Activated T-helper 1 cell treated with anti-CD3 and anti-CD28 coated beads, Interleukin-12 subunit alpha, Interleukin-12 subunit beta, Interleukin-2, Interleukin-4 antibody, amounts not matched to agents 30 ng/mL and 10 ng/mL and 1 ng/mL, durations not matched to agents 14 hours and 24 hours and 36 hours (primary cell): ENCODE measurements around the gene ARHGEF19. TPM values are rescaled to one million over a fixed set of nuclear protein-coding genes. Genes with fewer than 3 reads are reported as not detected.
A peak's percentile ranks its signal among the peaks of the same experiment; 100 is the strongest.
"Not testable (repeated sequence)": the region's sequence is repeated elsewhere in the genome, so short reads cannot be mapped to it uniquely, and the experiment has no call there.

ENCODE experiments used
- DNase-seq: peaks from one replicate; pipeline ENCODE4 v3.0.0; 2021; ENCODE audit warnings: low spot score
- H3K27ac Mint-ChIP-seq: one replicate; pipeline ENCODE4 v1.8.0; 2021; ENCODE audit warnings: mild to moderate bottlenecking, mixed read lengths
- H3K27me3 Mint-ChIP-seq: one replicate; pipeline ENCODE4 v1.8.0; 2022; ENCODE audit warnings: mild to moderate bottlenecking, moderate library complexity, mixed read lengths; ENCODE audit not compliant: insufficient read depth
- H3K36me3 Mint-ChIP-seq: one replicate; pipeline ENCODE4 v1.8.0; 2021; ENCODE audit warnings: low read depth, mixed read lengths
- H3K4me1 Mint-ChIP-seq: one replicate; pipeline ENCODE4 v1.8.0; 2021; ENCODE audit warnings: low read depth, mixed read lengths
- H3K4me3 Mint-ChIP-seq: one replicate; pipeline ENCODE4 v1.8.0; 2021; ENCODE audit warnings: mild to moderate bottlenecking, moderate library complexity, mixed read lengths
- H3K9me3 Mint-ChIP-seq: one replicate; pipeline ENCODE4 v1.8.0; 2021; ENCODE audit warnings: mixed read lengths
- intact Hi-C: fragments of 100-400 bp; cut with micrococcal nuclease; formaldehyde crosslinking; loops from one replicate; pipeline ENCODE4 v1.15.1; 2024
- total RNA-seq: library from RNA; stranded (reverse); gene quantifications from 2 replicates; pipeline ENCODE4 v1.2.3, GENCODE V29; 2022

The ARHGEF19 gene
- total RNA-seq, 1 donor from 2014 or later, result 11.2 TPM

- no peak for DNase-seq
- H3K27ac Mint-ChIP-seq, result no peak overlapping the region
- H3K9me3 Mint-ChIP-seq, result no peaks in the 10 kb centered on the region
- intact Hi-C loops, result no loop called here
- peaks cover 15% of the 10 kb centered on the region for H3K27me3 Mint-ChIP-seq
- no peaks in the 10 kb centered on the region for H3K36me3 Mint-ChIP-seq
- no peak overlapping the region for H3K4me3 Mint-ChIP-seq
- H3K4me1 Mint-ChIP-seq, result no peaks in the 10 kb centered on the region
These were observed 36.6 kb downstream of the ARHGEF19 start for GRCh38 chr1:16175610-16176553.

- DNase-seq, result no peak
- Mint-ChIP-seq H3K4me3 (no peak overlapping the region), H3K9me3 (no peaks in the 10 kb centered on the region), H3K27me3 (peaks cover 22% of the 10 kb centered on the region), H3K27ac (no peak overlapping the region), H3K4me1 (no peaks in the 10 kb centered on the region), H3K36me3 (no peaks in the 10 kb centered on the region)
- intact Hi-C loops, result no loop called here
These were observed 37.4 kb downstream of the ARHGEF19 start for GRCh38 chr1:16174886-16175598.

- H3K9me3 Mint-ChIP-seq, result no peaks in the 10 kb centered on the region
- no peak for DNase-seq
- H3K36me3 Mint-ChIP-seq, result no peaks in the 10 kb centered on the region
- H3K27me3 Mint-ChIP-seq, result peaks cover 27% of the 10 kb centered on the region
- intact Hi-C loops, result no loop called here
- no peak overlapping the region for H3K4me3 Mint-ChIP-seq
- no peak overlapping the region for H3K27ac Mint-ChIP-seq
- no peaks in the 10 kb centered on the region for H3K4me1 Mint-ChIP-seq
These were observed 38.1 kb downstream of the ARHGEF19 start for GRCh38 chr1:16174261-16174868.

GRCh38 chr1:16173447-16174260 lies 38.8 kb downstream of the ARHGEF19 start:
- H3K27me3 Mint-ChIP-seq, result peaks cover 32% of the 10 kb centered on the region
- no peak overlapping the region for H3K27ac Mint-ChIP-seq
- intact Hi-C loops, result no loop called here
- H3K4me3 Mint-ChIP-seq, result no peak overlapping the region
- H3K9me3 Mint-ChIP-seq, result no peaks in the 10 kb centered on the region
- H3K4me1 Mint-ChIP-seq, result no peaks in the 10 kb centered on the region
- DNase-seq, result no peak
- H3K36me3 Mint-ChIP-seq, result no peaks in the 10 kb centered on the region

- H3K36me3 Mint-ChIP-seq, result no peaks in the 10 kb centered on the region
- no peak overlapping the region for H3K4me3 Mint-ChIP-seq
- no peaks in the 10 kb centered on the region for H3K4me1 Mint-ChIP-seq
- no peak for DNase-seq
- H3K27me3 Mint-ChIP-seq, result peaks cover 33% of the 10 kb centered on the region
- no peak overlapping the region for H3K27ac Mint-ChIP-seq
- no peaks in the 10 kb centered on the region for H3K9me3 Mint-ChIP-seq
- intact Hi-C loops, result no loop called here
These were observed 39.4 kb downstream of the ARHGEF19 start for GRCh38 chr1:16172964-16173446.

- H3K36me3 Mint-ChIP-seq, result no peaks in the 10 kb centered on the region
- no peak overlapping the region for H3K27ac Mint-ChIP-seq
These were observed 40.1 kb downstream of the ARHGEF19 start for GRCh38 chr1:16172218-16172830.

GRCh38 chr1:16171314-16172151 lies 40.9 kb downstream of the ARHGEF19 start:
- no peak overlapping the region for H3K27ac Mint-ChIP-seq
- no peaks in the 10 kb centered on the region for H3K36me3 Mint-ChIP-seq
- peaks cover 26% of the 10 kb centered on the region for H3K27me3 Mint-ChIP-seq
- intact Hi-C loops, result no loop called here
- no peak for DNase-seq
- no peaks in the 10 kb centered on the region for H3K4me1 Mint-ChIP-seq
- no peak overlapping the region for H3K4me3 Mint-ChIP-seq
- no peaks in the 10 kb centered on the region for H3K9me3 Mint-ChIP-seq

More at GRCh38 chr1:16172218-16172830, 40.1 kb downstream of the ARHGEF19 start:
- intact Hi-C loops, result no loop called here
- Mint-ChIP-seq H3K27me3 (peaks cover 29% of the 10 kb centered on the region), H3K4me1 (no peaks in the 10 kb centered on the region), H3K9me3 (no peaks in the 10 kb centered on the region), H3K4me3 (no peak overlapping the region)
- DNase-seq, result no peak

GRCh38 chr1:16170283-16170673 lies 42.2 kb downstream of the ARHGEF19 start:
- no peak overlapping the region for H3K4me3 Mint-ChIP-seq
- no peak overlapping the region for H3K27ac Mint-ChIP-seq
- no peak for DNase-seq
- intact Hi-C loops, result no loop called here
- no peaks in the 10 kb centered on the region for H3K36me3 Mint-ChIP-seq
- no peaks in the 10 kb centered on the region for H3K9me3 Mint-ChIP-seq
- peaks cover 9% of the 10 kb centered on the region for H3K4me1 Mint-ChIP-seq
- H3K27me3 Mint-ChIP-seq, result peaks cover 34% of the 10 kb centered on the region

- H3K36me3 Mint-ChIP-seq, result no peaks in the 10 kb centered on the region
- peaks cover 41% of the 10 kb centered on the region for H3K27me3 Mint-ChIP-seq
- peak overlapping the region; percentile 56 for H3K4me3 Mint-ChIP-seq
- H3K27ac Mint-ChIP-seq, result no peak overlapping the region
- peaks cover 20% of the 10 kb centered on the region for H3K4me1 Mint-ChIP-seq
- H3K9me3 Mint-ChIP-seq, result no peaks in the 10 kb centered on the region
- DNase-seq, result no peak
- intact Hi-C loops, result no loop called here
These were observed 43.7 kb downstream of the ARHGEF19 start for GRCh38 chr1:16168622-16169360.

- H3K9me3 Mint-ChIP-seq, DNase-seq, intact Hi-C loops, H3K27ac Mint-ChIP-seq, H3K36me3 Mint-ChIP-seq: not testable (repeated sequence)
- Mint-ChIP-seq H3K4me1 (peaks cover 20% of the 10 kb centered on the region), H3K4me3 (peak overlapping the region; percentile 56), H3K27me3 (peaks cover 41% of the 10 kb centered on the region)
These were observed 44.3 kb downstream of the ARHGEF19 start for GRCh38 chr1:16168144-16168495.
